Mesenchymal stem cell (in vitro differentiated cells and primary cell): Measurements from ENCODE around the gene DENND4C.

Experiments used
- DNase-seq: peaks from one replicate; pipeline ENCODE4 v3.0.0-alpha.2; 2013
- H2AFZ ChIP-seq: one replicate; pipeline ENCODE4 v1.6.1; 2013; ENCODE audit warnings: low read depth, mild to moderate bottlenecking, control low read depth, inconsistent platforms, low read length, moderate library complexity
- H2AK5ac ChIP-seq: 2 replicates; pipeline ENCODE4 v1.6.1; 2013; ENCODE audit warnings: low read length, moderate library complexity, mild to moderate bottlenecking, inconsistent platforms; ENCODE audit not compliant: severe bottlenecking
- H2BK120ac ChIP-seq: one replicate; pipeline ENCODE4 v1.6.1; 2013; ENCODE audit warnings: low read depth, mild to moderate bottlenecking, inconsistent platforms, low read length, moderate library complexity
- H2BK12ac ChIP-seq, 2 experiments: one replicate each; pipeline ENCODE4 v1.6.1; 2013; ENCODE audit warnings: inconsistent platforms in 2 of 2, low read length in 2 of 2, mild to moderate bottlenecking in 2 of 2, moderate library complexity in 2 of 2, control low read depth in 1 of 2
- H2BK15ac ChIP-seq: one replicate; pipeline ENCODE4 v1.6.1; 2013; ENCODE audit warnings: mild to moderate bottlenecking, low read depth, inconsistent platforms; ENCODE audit not compliant: poor library complexity, severe bottlenecking
- H2BK5ac ChIP-seq: 2 replicates; pipeline ENCODE4 v1.6.1; 2013; ENCODE audit warnings: low read depth, mild to moderate bottlenecking, low read length, control low read depth, inconsistent platforms; ENCODE audit not compliant: poor library complexity, severe bottlenecking
- H3K14ac ChIP-seq, 2 experiments: one replicate each; pipeline ENCODE4 v1.6.1; 2013; ENCODE audit warnings: inconsistent platforms in 2 of 2, low read length in 2 of 2, control low read depth in 1 of 2, mild to moderate bottlenecking in 1 of 2, moderate library complexity in 1 of 2
- H3K18ac ChIP-seq, 2 experiments: one replicate each; pipeline ENCODE4 v1.6.1; 2013; ENCODE audit warnings: inconsistent platforms in 2 of 2, low read length in 2 of 2, control low read depth in 1 of 2, low read depth in 1 of 2, mild to moderate bottlenecking in 1 of 2
- H3K23ac ChIP-seq, 2 experiments: one replicate each; pipeline ENCODE4 v1.6.1; 2013; ENCODE audit warnings: inconsistent platforms in 2 of 2, low read length in 2 of 2, mild to moderate bottlenecking in 2 of 2, moderate library complexity in 2 of 2, control low read depth in 1 of 2
- H3K27ac ChIP-seq: 2 replicates; pipeline ENCODE4 v1.5.1; 2013; ENCODE audit warnings: mild to moderate bottlenecking, moderate library complexity, low read length, control low read depth, inconsistent platforms; ENCODE audit not compliant: poor library complexity, severe bottlenecking
- H3K27me3 ChIP-seq, 2 experiments: 2 replicates each; pipeline versions ENCODE4 v1.6.1 to v1.7.0; 2013; ENCODE audit warnings: low read length in 2 of 2, mild to moderate bottlenecking in 2 of 2, moderate library complexity in 2 of 2, control low read depth in 1 of 2, inconsistent platforms in 1 of 2; ENCODE audit not compliant: control insufficient read depth in 1 of 2, insufficient read depth in 1 of 2
- H3K36me3 ChIP-seq, 2 experiments: 2 replicates each; pipeline versions ENCODE4 v1.6.1 to v1.7.0; 2013; ENCODE audit warnings: low read length in 2 of 2, control low read depth in 1 of 2, inconsistent platforms in 1 of 2, low read depth in 1 of 2, mild to moderate bottlenecking in 1 of 2; ENCODE audit not compliant: insufficient read depth in 2 of 2, control insufficient read depth in 1 of 2
- H3K4ac ChIP-seq, 2 experiments: one replicate each; pipeline ENCODE4 v1.6.1; 2013; ENCODE audit warnings: inconsistent platforms in 2 of 2, low read length in 2 of 2, mild to moderate bottlenecking in 2 of 2, moderate library complexity in 2 of 2, control low read depth in 1 of 2, low read depth in 1 of 2
- H3K4me1 ChIP-seq: 2 replicates; pipeline ENCODE4 v1.6.1; 2013; ENCODE audit warnings: low read depth, low read length, control low read depth; ENCODE audit not compliant: control insufficient read depth, insufficient read depth
- H3K4me2 ChIP-seq: 2 replicates; pipeline ENCODE4 v1.6.1; 2013; ENCODE audit warnings: low read length, mild to moderate bottlenecking, inconsistent platforms; ENCODE audit not compliant: poor library complexity, severe bottlenecking
- H3K4me3 ChIP-seq, 2 experiments: 2 replicates each; pipeline versions ENCODE4 v1.5.1 to v1.7.0; 2013; ENCODE audit warnings: low read length in 2 of 2, mild to moderate bottlenecking in 2 of 2, control low read depth in 1 of 2, low read depth in 1 of 2; ENCODE audit not compliant: insufficient read depth in 1 of 2
- H3K79me1 ChIP-seq: replicated peaks from 2 replicates; pipeline ENCODE4 v1.6.1; 2013; ENCODE audit warnings: mild to moderate bottlenecking, control low read depth, low read length, inconsistent platforms; ENCODE audit not compliant: poor library complexity, severe bottlenecking
- H3K9ac ChIP-seq: 2 replicates; pipeline ENCODE4 v1.7.0; 2013; ENCODE audit warnings: mild to moderate bottlenecking, low read length, moderate library complexity
- H3K9me3 ChIP-seq: 2 replicates; pipeline ENCODE4 v1.7.0; 2013; ENCODE audit warnings: mild to moderate bottlenecking, low read length; ENCODE audit not compliant: control insufficient read depth
- H4K8ac ChIP-seq: one replicate; pipeline ENCODE4 v1.6.1; 2013; ENCODE audit warnings: inconsistent platforms, mild to moderate bottlenecking, low read length, moderate library complexity
- H4K91ac ChIP-seq: one replicate; pipeline ENCODE4 v1.6.1; 2013; ENCODE audit warnings: mild to moderate bottlenecking, low read length, inconsistent platforms
- WGBS: methylation state at CpG from one replicate; pipeline ENCODE4 v1.1.7; 2013; ENCODE audit warnings: mixed read lengths; 5-methylcytosine and 5-hydroxymethylcytosine counted together

Gene DENND4C

GRCh38 chr9:19372567-19372966, 142.1 kb downstream of the DENND4C start:
- Histone ChIP-seq H3K27me3 (no peaks in the 10 kb centered on the region), H2BK5ac (no peak overlapping the region), H2BK15ac (no peak overlapping the region), H2AK5ac (no peak overlapping the region), H3K79me1 (peaks cover 2% of the 10 kb centered on the region), H2AFZ (no peak overlapping the region), H3K4ac (no peak overlapping the region), H3K14ac (no peak overlapping the region), H3K9ac (no peak overlapping the region), H3K4me3 (no peak overlapping the region), H3K23ac (no peak overlapping the region), H3K27ac (no peak overlapping the region), H3K4me2 (no peak overlapping the region), H3K4me1 (peaks cover 5% of the 10 kb centered on the region), H3K9me3 (no peaks in the 10 kb centered on the region), H3K18ac (no peak overlapping the region), H4K91ac (no peak overlapping the region), H3K36me3 (peaks cover 14 to 96% of the 10 kb centered on the region in 2 experiments), H2BK12ac (no peak overlapping the region), H2BK120ac (no peak overlapping the region), H4K8ac (no peak overlapping the region)
- WGBS, result 82% methylated on average over 8 of the region's 8 CpGs
- no peak for DNase-seq

- Histone ChIP-seq H3K4me3 (no peak overlapping the region), H4K8ac (no peak overlapping the region), H3K4me2 (no peak overlapping the region), H3K4ac (no peak overlapping the region), H3K27ac (no peak overlapping the region), H3K36me3 (peaks cover 14 to 96% of the 10 kb centered on the region in 2 experiments), H3K79me1 (peaks cover 2% of the 10 kb centered on the region), H3K23ac (no peak overlapping the region), H3K18ac (no peak overlapping the region), H2BK5ac (no peak overlapping the region), H3K27me3 (no peaks in the 10 kb centered on the region), H2BK15ac (no peak overlapping the region), H2BK12ac (no peak overlapping the region), H3K4me1 (peaks cover 5% of the 10 kb centered on the region), H3K9me3 (no peaks in the 10 kb centered on the region), H2AFZ (no peak overlapping the region), H3K9ac (peak overlapping the region; percentile 25), H4K91ac (no peak overlapping the region), H2BK120ac (no peak overlapping the region), H3K14ac (no peak overlapping the region), H2AK5ac (no peak overlapping the region)
- no peak for DNase-seq
Measured at GRCh38 chr9:19373527-19373926, 143.0 kb downstream of the DENND4C start.

- Histone ChIP-seq H3K9me3 (no peaks in the 10 kb centered on the region), H3K4ac (no peak overlapping the region), H3K27ac (peak overlapping the region; percentile 55), H3K79me1 (no peaks in the 10 kb centered on the region), H2BK12ac (no peak overlapping the region), H4K91ac (no peak overlapping the region), H2AFZ (no peak overlapping the region), H2BK5ac (no peak overlapping the region), H3K36me3 (peaks cover 11 to 88% of the 10 kb centered on the region in 2 experiments), H2BK120ac (no peak overlapping the region), H4K8ac (no peak overlapping the region), H3K4me1 (peaks cover 5% of the 10 kb centered on the region), H3K27me3 (no peaks in the 10 kb centered on the region), H3K14ac (no peak overlapping the region), H2BK15ac (no peak overlapping the region), H3K9ac (peak overlapping the region; percentile 97), H3K18ac (no peak overlapping the region), H3K23ac (no peak overlapping the region), H3K4me2 (no peak overlapping the region), H2AK5ac (no peak overlapping the region), H3K4me3 (no peak overlapping the region)
- DNase-seq, result no peak
Measured at GRCh38 chr9:19375538-19375937, 145.0 kb downstream of the DENND4C start.

- WGBS, result no CpG with 5 or more reads among the region's 2 CpGs
- Histone ChIP-seq H3K79me1 (no peaks in the 10 kb centered on the region), H3K27ac (peak overlapping the region; percentile 29)
Measured at GRCh38 chr9:19376931-19377330, 146.4 kb downstream of the DENND4C start.

More at GRCh38 chr9:19376931-19377330, 146.4 kb downstream of the DENND4C start:
- H3K9ac ChIP-seq, result peak overlapping the region; percentile 97
- H3K27me3 ChIP-seq, result no peaks in the 10 kb centered on the region
- no peak overlapping the region for H2BK5ac ChIP-seq
- no peak overlapping the region for H3K4ac ChIP-seq
- H2BK12ac ChIP-seq, result no peak overlapping the region
- H3K18ac ChIP-seq, result no peak overlapping the region
- H2AFZ ChIP-seq, result no peak overlapping the region
- no peak overlapping the region for H4K91ac ChIP-seq
- no peak overlapping the region for H2AK5ac ChIP-seq
- peaks cover 11 to 74% of the 10 kb centered on the region in 2 experiments for H3K36me3 ChIP-seq
- H2BK15ac ChIP-seq, result no peak overlapping the region
- no peak overlapping the region for H4K8ac ChIP-seq
- H3K4me1 ChIP-seq, result peaks cover 5% of the 10 kb centered on the region
- no peak overlapping the region for H3K4me2 ChIP-seq
- H2BK120ac ChIP-seq, result no peak overlapping the region
- no peak for DNase-seq
- H3K23ac ChIP-seq, result no peak overlapping the region
- peak overlapping the region in 1 of 2 experiments; percentile 89 for H3K4me3 ChIP-seq
- H3K9me3 ChIP-seq, result no peaks in the 10 kb centered on the region
- no peak overlapping the region for H3K14ac ChIP-seq
